HG03432 (cell line): ENCODE measurements around the gene FOXJ3.

Source experiments
- ATAC-seq: cut with Tn5 transposase; IDR thresholded peaks from one replicate; pipeline ENCODE4 v1.9.1; 2021; ENCODE audit warnings: mild to moderate bottlenecking, moderate library complexity; ENCODE audit not compliant: unreplicated experiment

The FOXJ3 gene

DNA sequence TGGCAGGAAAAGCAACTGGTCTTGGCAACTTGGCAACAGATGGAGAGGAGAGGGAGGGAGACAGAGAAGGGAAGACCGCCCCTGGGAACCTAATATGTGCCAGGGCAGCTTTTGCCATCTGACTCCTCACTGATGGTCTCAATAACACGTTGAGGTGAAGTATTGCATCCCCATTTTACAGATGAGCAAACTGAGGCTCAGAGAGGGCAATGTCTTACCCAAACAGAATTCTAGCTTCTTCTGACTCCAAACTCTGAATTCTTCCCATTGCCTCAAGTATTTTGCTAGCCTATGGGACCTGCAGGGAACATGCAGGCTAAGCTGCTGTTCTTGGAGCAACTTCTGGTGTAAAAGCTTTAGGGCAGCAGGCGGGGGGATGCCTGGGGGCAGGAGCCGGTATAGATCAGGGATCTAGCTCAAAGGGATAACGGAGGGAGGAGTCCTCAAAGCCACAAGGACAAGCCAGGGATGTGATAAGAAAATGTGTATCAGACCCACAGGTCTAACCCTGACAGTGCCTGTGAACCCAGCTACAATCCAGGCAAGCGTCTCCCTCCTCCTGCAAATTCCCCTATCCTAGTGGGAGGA lies 163.3 kb downstream of the FOXJ3 start:
- no peak for ATAC-seq

- no peak for ATAC-seq
Measured at GRCh38 chr1:42170779-42171621, 164.0 kb downstream of the FOXJ3 start.

DNA sequence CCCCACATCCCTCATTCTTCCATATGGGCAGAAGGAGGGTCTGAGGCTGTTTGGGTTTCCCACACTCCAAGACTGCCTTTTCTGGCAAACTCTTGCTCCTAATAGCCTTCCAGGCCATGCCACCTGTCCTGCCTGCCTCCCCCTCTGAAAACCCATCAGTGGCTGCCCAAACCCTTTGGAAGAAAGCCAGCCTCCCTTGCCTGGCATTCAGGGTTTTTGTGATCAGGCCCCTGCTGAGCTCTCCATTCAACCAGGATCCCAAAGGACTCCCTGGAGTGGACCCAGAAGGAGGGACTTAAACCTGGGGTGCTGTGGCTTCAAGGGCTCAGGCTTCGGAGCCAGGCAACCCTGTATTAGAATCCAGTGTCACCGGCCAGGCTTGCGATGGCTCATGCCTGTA lies 166.3 kb downstream of the FOXJ3 start:
- ATAC-seq = no peak

GRCh38 chr1:42168391-42168670 lies 166.7 kb downstream of the FOXJ3 start:
- ATAC-seq = no peak

DNA sequence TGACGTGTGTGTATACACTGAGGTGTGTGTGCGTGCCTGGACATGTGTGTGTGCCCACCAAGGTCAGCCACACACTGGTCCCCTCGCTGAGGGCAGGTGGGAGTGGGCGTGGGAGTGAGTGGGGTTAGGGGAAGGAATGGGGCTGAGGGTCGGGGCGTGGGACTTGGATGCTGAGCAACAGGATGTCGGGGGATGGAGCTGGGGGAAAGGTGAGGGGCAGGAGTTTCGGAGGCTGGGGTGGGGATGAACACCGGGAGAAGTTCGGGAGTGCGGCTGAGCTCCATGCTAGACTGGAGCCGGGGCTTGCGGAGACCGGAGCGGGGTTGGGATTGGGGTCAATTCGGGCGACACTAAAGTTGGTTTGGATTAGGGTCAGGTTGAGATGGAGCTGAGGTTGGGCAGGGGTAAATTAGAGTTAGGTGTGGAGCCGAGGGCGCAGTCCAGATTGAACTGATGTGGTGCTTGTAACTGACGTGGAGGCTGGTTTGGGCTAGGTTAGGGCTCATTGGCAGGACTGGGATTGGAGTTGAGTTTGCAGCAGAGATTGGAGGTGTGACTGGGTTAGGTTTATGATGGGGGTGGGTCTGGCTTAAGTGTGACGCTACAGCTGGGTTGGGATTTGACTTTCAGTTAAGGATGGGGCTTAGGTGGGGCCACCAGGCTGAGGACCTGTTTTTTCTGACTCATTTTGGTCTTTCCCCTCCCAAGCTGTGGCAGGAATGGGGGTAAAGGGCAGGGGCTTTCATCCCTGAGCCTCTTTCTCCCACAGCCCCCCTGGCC lies 167.2 kb downstream of the FOXJ3 start:
- ATAC-seq = no peak

DNA sequence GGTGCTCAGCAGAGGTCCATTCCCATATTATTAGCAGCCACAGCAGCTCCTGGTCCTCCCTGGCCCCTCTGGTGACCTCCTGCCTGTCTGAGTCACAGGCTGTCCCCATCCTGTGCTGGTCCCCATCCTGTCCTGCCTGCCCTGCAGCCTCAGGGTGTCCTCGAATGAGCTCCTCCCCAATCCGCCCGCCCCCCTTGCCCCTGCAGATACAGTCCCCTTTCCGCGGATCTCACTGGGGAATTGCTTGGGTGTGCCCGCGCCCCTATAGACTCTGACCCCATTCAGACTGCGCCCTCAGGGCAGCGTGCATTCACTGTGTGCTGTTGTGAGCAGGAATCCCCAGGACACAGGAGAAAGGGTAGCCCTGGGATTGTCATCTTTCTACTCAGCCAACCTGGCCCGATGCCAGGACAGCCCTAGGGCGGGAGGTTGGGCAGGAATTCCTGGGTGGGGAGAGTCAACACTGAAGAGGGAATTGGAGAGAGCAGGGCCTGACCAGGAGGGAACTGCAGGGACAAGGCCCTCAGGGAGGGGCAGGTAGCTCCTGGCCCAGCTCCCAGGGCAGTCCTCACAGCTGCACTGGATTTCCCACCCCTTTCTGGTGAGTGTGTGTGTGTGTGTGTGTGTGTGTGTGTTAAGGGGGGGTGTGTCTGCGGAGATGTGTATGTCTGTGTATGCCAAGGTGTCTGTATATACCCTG lies 169.4 kb downstream of the FOXJ3 start:
- no peak for ATAC-seq

DNA sequence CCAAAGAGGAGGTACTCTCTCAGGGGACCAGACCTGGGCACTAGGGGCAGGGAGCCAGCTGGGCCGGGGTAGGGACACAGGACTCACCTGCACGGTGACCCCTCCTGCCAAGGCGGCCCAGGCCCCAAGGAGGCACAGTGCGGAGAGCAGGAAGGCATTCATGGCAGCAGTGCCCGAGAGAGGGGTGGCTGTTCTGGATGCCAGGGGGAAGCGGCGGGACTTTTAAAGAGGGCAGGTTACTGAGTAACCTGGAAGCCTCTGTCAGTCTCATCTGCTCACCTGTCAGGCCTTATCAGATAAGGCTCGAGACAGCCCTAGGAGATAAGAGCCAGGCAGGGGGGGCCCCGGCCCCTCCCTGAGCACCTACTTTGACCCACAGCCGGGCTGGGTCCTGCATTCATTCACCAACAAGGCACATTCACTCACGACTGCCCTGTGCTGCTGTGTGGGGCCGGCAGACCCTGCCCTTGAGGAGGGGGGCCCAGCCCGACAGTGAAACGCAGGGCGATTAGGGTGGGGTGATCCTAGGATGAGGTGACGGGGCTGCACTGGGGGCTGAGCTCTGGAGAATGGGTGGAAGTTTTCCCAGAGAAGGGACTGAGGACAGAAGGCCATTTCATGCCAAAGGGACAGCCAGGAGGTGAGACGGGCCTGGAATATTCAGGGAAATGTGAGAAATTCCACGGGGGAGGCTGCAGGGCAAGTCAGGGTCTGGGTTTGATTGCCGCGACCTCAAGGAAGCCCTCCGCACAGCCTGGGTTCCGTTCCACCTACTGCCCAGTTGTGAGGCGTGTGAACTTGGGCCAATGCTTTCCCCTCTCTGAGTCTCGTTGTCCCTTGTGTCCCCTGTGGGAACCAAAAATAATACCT lies 170.2 kb downstream of the FOXJ3 start, which contains the start of gene GUCA2A:
Gene GUCA2A, minus strand, starts transcription at position 195 of the 870 bp plus-strand sequence. Its CDS starts 33 bp downstream, at position 162.
- ATAC-seq = no peak

DNA sequence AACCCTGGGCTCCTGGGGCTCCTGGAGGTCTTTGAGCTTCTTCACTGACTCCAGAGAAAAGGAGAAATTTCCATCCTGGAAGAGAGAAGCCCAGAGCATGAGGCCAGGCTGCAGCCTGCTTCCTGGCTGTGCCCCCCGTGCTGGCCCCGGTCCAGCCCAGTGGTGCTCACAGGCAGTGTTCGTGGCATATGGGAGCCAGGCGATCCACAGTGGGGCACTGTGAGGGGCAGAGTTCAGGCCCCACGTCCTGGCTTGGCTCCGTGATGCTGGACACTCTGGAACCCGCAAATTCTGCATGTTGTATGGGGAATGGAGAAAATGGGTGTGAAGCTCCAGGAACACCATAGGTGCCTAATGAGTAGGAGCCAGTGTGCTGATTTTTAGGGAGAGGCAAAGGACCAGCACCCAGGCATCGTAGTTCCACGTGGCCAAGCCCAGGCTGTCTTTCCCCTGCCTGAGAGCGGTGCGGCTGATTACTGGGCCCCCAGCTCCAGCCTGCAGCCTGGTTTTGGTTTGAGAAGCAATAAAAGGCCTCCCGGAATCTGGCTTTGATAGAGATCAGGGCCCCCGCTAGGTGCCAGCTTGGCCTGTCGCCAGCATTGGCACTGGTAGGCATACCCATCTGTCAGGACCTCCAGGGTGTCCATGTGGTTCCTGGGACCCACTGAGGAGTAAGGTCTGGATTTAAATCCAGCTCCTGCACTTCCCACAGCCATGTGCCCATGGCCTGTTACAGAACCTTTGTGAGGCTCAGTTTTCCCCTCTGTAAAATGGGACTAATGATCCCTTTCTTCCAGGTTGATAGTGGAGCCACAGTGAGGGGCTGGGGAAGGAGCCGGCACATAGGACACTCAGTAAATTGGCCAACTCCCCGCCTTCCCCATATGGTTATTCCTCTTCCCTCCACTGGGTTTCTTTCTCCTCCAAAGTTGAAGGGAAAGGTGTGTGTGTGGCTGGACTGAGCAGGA lies 171.2 kb downstream of the FOXJ3 start:
- no peak for ATAC-seq

GRCh38 chr1:42163114-42163513 lies 171.9 kb downstream of the FOXJ3 start:
- ATAC-seq = no peak

- ATAC-seq = no peak
Measured at GRCh38 chr1:42162181-42162580, 172.9 kb downstream of the FOXJ3 start.

DNA sequence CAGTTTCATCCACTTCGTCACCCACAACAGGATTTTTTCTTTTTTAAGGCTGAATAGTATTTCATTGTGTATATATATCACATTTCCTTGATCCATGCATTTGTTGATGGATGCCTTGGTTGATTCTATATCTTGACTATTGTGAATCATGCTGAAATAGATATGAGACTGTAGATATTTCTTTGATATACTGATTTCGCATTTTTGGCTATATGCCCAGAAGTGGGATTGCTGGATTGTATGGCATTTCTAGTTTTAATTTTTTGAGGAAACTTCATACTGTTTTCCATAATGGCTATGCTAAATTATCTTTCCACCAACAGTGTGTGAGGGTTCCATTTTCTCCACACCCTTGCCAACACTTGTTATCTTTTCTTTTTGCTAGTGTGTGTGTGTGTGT lies 176.8 kb downstream of the FOXJ3 start:
- no peak for ATAC-seq

- ATAC-seq = no peak
Measured at GRCh38 chr1:42157667-42158066, 177.4 kb downstream of the FOXJ3 start.

GRCh38 chr1:42155362-42155761 lies 179.7 kb downstream of the FOXJ3 start:
- no peak for ATAC-seq

GRCh38 chr1:42154685-42155084 lies 180.3 kb downstream of the FOXJ3 start:
- no peak for ATAC-seq

DNA sequence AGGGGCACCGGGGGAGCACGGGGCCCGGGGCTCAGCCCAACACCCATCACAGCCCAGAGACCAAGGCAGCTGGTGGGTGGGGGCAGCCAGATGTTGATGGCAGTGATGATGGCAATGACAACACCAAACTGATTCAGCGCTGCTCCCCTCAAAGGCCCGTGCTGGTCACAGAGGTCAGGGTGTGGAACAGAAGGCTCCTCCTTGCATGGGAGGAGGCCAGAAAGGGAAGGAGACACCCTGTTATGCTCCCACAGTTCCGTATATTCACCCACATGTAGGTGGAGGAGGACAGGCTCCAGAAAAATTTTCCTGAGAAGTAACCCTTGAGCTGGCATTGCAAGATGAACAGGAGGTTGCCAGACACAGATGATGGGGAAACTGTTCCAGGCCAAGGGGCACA lies 181.4 kb downstream of the FOXJ3 start:
- ATAC-seq = no peak

DNA sequence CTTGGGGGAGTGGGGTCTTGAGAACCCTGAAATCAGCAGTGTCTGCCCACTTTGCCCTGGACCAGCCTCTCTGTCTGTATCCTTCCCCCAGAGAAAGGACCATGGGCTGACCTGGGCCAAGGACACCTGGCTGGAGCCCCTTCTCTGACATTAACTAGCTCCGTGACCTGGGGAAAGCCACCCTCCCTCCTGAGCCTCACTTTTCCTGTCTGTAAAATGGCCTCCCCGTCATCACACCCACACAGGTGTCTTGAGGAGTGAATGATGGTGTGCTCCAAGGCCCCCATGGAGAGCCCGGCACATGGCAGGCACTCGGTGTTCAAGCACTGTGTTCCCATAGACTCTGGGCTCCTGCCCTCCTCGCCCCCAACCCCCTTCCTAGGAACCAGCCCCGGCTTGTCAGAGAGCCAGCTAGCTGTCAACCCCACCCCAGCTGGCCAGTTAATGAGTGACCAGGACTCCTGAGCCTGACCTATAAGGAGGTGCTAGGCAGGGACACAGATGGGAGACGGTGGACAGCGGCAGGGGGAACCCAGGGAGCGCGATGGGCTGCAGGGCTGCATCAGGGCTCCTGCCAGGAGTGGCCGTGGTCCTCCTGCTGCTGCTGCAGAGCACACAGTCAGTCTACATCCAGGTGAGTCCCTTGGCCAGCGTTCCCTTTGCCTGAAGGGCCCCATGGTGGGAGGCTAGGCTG lies 182.0 kb downstream of the FOXJ3 start, which contains the start of gene GUCA2B:
Gene GUCA2B, plus strand, starts transcription at position 504 of the 694 bp plus-strand sequence. Its CDS starts 41 bp downstream, at position 545.
- ATAC-seq = no peak

DNA sequence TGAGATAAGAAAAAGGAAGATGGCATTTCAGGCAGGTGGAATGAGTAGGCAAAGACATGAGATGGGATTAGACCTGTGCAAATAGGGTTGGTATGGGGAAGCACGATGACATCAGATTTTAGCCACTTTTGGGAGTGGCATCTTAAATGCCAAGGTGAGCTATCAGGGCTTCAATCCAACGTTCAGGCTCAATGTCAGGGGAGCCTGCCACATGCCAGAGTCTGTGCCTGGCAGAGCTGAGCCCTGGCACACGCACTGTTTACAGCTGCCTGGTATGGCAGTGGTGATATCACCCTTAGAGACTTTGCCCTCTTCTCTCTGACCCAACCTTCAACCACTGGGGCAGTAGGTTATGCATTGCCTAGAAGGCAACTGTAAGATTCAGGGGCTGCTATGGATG lies 182.9 kb downstream of the FOXJ3 start:
- no peak for ATAC-seq

DNA sequence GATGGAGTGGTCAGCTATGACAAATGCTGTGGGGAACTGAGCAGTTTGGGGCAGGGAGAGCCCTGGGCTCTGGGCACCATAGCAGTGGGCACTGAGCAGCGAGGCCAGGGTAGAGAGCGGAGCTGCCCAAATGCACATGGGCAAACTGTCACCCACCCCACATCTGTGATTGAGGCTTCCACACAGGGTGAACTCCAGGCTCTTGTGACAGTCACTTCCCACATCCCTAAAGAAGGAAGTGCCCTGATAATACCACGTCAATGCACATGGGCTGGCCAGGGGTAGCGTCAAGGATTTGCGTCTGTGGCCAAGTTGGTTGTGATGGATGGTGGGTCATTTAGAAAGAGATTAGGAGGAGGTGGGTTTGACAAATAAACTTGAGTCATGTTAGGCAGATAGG lies 184.4 kb downstream of the FOXJ3 start:
- ATAC-seq = no peak
